Nephron (organoid): Measurements from ENCODE around the gene DEFB125.

Source experiments
- H3K27ac Mint-ChIP-seq, 3 experiments: 2 replicates each; pipeline ENCODE4 v1.8.0; 2020; ENCODE audit warnings: mixed read lengths in 3 of 3, mild to moderate bottlenecking in 2 of 3, moderate library complexity in 1 of 3
- H3K27me3 Mint-ChIP-seq: 2 replicates; pipeline ENCODE4 v1.8.0; 2021; ENCODE audit warnings: low read depth, mild to moderate bottlenecking, moderate library complexity, mixed read lengths
- H3K36me3 Mint-ChIP-seq: 2 replicates; pipeline ENCODE4 v1.8.0; 2020; ENCODE audit warnings: low read depth, mixed read lengths
- H3K4me1 Mint-ChIP-seq: 2 replicates; pipeline ENCODE4 v1.8.0; 2020; ENCODE audit warnings: mixed read lengths
- H3K4me3 Mint-ChIP-seq, 3 experiments: 2 replicates each; pipeline ENCODE4 v1.8.0; 2020; ENCODE audit warnings: mild to moderate bottlenecking in 3 of 3, mixed read lengths in 3 of 3, moderate library complexity in 2 of 3
- H3K9me3 Mint-ChIP-seq: 2 replicates; pipeline ENCODE4 v1.8.0; 2020; ENCODE audit warnings: mixed read lengths
- TF ChIP-seq, protein P1 (sequence below), 3 experiments: fragments of 200-600 bp; sonication (generic); IDR thresholded peaks; one replicate each; pipeline ENCODE4 v1.5.0; 2021; ENCODE audit warnings: antibody characterized with exemption in 3 of 3; ENCODE audit not compliant: unreplicated experiment in 3 of 3

Gene DEFB125, protein sequence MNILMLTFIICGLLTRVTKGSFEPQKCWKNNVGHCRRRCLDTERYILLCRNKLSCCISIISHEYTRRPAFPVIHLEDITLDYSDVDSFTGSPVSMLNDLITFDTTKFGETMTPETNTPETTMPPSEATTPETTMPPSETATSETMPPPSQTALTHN

DNA sequence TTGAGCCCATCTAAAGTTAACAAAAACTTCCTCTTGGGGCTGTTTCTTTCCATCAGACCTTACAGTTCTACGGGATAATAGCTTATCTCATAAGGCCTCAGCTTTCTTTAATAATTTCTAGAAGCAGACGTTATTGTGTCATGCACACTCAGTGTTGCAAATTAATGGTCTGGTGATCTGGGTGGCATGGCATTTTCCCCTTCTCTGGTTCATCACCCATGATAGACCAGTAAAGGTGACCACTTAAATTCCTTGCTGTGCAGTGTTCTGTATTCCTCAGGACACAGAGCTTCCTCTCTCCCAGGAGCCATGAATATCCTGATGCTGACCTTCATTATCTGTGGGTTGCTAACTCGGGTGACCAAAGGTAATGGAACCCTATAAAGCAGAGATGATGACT lies at the start of gene DEFB125:
TSS of gene DEFB125 (plus strand) at position 272 of the 400 bp plus-strand sequence. CDS start at position 310, 38 bp downstream.
- Mint-ChIP-seq H3K27ac (no peak within 1 kb of the TSS), H3K9me3 (peaks cover 10% of the 10 kb centered on the region), H3K4me1 (no peaks in the 10 kb centered on the region), H3K36me3 (no peaks in the 10 kb centered on the region), H3K27me3 (peaks cover 16% of the 10 kb centered on the region), H3K4me3 (no peak within 1 kb of the TSS)
- TF ChIP-seq, protein P1, sequence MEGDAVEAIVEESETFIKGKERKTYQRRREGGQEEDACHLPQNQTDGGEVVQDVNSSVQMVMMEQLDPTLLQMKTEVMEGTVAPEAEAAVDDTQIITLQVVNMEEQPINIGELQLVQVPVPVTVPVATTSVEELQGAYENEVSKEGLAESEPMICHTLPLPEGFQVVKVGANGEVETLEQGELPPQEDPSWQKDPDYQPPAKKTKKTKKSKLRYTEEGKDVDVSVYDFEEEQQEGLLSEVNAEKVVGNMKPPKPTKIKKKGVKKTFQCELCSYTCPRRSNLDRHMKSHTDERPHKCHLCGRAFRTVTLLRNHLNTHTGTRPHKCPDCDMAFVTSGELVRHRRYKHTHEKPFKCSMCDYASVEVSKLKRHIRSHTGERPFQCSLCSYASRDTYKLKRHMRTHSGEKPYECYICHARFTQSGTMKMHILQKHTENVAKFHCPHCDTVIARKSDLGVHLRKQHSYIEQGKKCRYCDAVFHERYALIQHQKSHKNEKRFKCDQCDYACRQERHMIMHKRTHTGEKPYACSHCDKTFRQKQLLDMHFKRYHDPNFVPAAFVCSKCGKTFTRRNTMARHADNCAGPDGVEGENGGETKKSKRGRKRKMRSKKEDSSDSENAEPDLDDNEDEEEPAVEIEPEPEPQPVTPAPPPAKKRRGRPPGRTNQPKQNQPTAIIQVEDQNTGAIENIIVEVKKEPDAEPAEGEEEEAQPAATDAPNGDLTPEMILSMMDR (IDR thresholded peaks at IDR 0.05; ENCODE audit: unreplicated experiment in 3 of 3) = no peak

DNA sequence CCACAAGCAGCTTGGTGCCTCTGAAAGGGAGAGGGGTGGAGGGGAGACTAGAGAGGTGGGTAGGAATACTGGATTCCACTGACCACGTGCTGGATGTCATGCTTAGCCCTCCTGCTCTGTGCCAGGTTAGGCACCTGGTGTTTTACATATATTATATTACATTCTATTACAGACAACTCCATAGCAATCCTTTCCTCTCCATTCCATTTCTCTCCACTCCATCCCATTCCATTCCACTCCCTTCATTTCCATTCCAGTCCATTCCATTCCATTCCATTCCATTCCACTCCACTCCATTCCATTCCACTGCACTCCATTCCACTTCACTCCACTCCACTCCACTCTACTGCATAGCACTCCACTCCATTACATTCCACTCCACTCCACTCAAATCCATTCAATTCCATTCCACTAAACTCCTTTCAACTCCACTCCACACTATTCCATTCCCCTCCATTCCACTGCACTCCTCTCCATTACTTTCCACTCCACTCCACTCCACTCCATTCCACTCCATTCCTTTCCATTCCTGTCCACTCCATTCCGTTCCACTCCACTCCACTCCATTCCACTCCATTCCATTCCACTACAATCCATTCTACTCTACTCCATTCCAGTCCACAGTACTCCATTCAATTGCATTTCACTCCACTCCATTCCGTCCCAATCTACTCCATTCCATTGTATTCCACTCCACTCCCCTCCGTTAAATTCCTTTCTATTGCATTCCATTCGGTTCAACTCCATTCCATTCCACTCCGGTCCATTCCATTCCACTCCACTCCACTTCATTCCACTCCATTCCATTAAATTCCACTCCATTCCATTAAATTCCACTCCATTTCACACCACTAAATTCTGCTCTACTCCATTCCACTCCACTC lies 27.2 kb upstream of the DEFB125 start:
- no peaks in the 10 kb centered on the region for H3K36me3 Mint-ChIP-seq
- H3K4me3 Mint-ChIP-seq = no peak overlapping the region
- TF ChIP-seq, protein P1 (IDR thresholded peaks at IDR 0.05; ENCODE audit: unreplicated experiment in 3 of 3) = no peak
- H3K27ac Mint-ChIP-seq = no peak overlapping the region
- H3K27me3 Mint-ChIP-seq = no peaks in the 10 kb centered on the region
- H3K4me1 Mint-ChIP-seq = no peaks in the 10 kb centered on the region
- no peaks in the 10 kb centered on the region for H3K9me3 Mint-ChIP-seq

DNA sequence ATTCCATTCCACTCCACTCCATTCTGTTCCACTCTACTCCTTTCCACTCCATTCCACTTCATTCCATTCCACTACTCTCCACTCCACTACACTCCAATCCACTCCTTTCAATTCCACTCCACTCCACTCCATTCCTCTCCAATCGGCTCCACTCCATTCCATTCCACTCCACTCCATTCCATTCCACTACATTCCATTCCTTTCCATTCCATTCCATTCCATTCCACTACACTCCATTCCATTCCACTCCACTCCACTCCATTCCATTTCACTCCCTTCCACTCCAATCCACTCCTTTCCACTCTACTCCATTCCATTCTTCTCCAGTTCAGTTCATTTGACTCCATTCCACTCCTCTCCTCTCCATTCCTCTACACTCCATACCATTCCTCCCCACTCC lies 26.2 kb upstream of the DEFB125 start:
- TF ChIP-seq, protein P1 (IDR thresholded peaks at IDR 0.05; ENCODE audit: unreplicated experiment in 3 of 3) = no peak
- Mint-ChIP-seq H3K4me3 (no peak overlapping the region), H3K27ac (no peak overlapping the region), H3K4me1 (no peaks in the 10 kb centered on the region), H3K27me3 (no peaks in the 10 kb centered on the region), H3K9me3 (no peaks in the 10 kb centered on the region), H3K36me3 (no peaks in the 10 kb centered on the region)

DNA sequence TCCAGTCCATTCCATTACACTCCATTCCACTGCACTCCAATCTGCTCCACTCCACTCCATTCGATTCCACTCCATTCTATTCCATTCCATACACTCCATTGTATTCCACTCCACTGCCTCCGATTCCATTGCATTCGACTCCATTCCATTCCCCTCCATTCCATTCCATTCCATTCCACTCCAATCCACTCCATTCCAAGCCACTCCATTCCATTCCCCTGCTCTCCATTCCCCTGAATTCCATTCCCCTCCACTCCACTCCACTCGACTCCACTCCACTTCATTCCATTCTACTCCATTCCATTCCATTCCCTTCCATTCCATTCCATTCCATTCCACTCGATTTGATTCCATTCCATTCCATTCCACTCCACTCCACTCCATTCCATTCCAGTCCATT lies 25.7 kb upstream of the DEFB125 start:
- TF ChIP-seq, protein P1 (IDR thresholded peaks at IDR 0.05; ENCODE audit: unreplicated experiment in 3 of 3) = no peak
- Mint-ChIP-seq H3K4me1 (no peaks in the 10 kb centered on the region), H3K27me3 (no peaks in the 10 kb centered on the region)

DNA sequence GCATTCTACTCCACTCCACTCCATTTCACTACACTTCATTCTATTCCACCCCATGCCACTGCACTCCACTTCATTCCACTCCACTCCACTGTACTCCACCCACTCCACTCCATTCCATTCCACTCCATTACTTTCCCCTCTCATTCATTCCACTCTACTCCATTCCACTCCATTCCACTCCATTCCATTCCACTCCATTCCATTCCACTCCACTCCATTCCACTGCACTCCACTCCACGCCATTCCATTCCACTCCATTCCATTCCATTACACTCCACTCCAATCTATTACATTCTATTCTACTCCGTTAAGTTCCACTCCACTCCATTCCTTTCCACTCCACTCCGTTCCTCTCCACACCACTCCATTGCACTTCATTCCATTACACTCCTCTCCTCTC lies 25.0 kb upstream of the DEFB125 start:
- no peaks in the 10 kb centered on the region for H3K36me3 Mint-ChIP-seq
- TF ChIP-seq, protein P1 (IDR thresholded peaks at IDR 0.05; ENCODE audit: unreplicated experiment in 3 of 3) = no peak
- H3K27ac Mint-ChIP-seq = no peak overlapping the region
- H3K4me3 Mint-ChIP-seq = no peak overlapping the region
- H3K4me1 Mint-ChIP-seq = no peaks in the 10 kb centered on the region
- H3K9me3 Mint-ChIP-seq = no peaks in the 10 kb centered on the region
- H3K27me3 Mint-ChIP-seq = no peaks in the 10 kb centered on the region

More for the DNA sequence above, 25.7 kb upstream of the DEFB125 start:
- H3K27ac Mint-ChIP-seq = no peak overlapping the region
- H3K4me3 Mint-ChIP-seq = no peak overlapping the region
- H3K36me3 Mint-ChIP-seq = no peaks in the 10 kb centered on the region
- H3K9me3 Mint-ChIP-seq = no peaks in the 10 kb centered on the region
